Lower lobe of right lung (tissue), 2 donors: Measurements from ENCODE around the gene SCO2. TPM values are rescaled to one million over a fixed set of nuclear protein-coding genes. Genes with fewer than 3 reads are reported as not detected.
"Not testable (repeated sequence)": the region's sequence is repeated elsewhere in the genome, so short reads cannot be mapped to it uniquely, and the experiment has no call there.

Experiments used
- ATAC-seq, 2 donors: fragments of 200-7000 bp; cut with Tn5 transposase; one replicate each; pipeline ENCODE4 v1.9.1; 2020 to 2022; ENCODE audit warnings: mild to moderate bottlenecking in 2 of 2, moderate library complexity in 2 of 2
- DNase-seq: peaks from one replicate; pipeline ENCODE4 v3.0.0-alpha.2; 2020
- H3K27ac ChIP-seq: fragments of 200-600 bp; one replicate; pipeline ENCODE4 v1.8.0; 2022
- H3K27me3 ChIP-seq: fragments of 200-600 bp; one replicate; pipeline ENCODE4 v1.8.0; 2022; ENCODE audit warnings: low read depth
- H3K36me3 ChIP-seq: fragments of 200-600 bp; one replicate; pipeline ENCODE4 v1.8.0; 2022; ENCODE audit warnings: mild to moderate bottlenecking
- H3K4me1 ChIP-seq: fragments of 200-600 bp; one replicate; pipeline ENCODE4 v1.8.0; 2022
- H3K4me3 ChIP-seq: fragments of 200-600 bp; one replicate; pipeline ENCODE4 v1.8.0; 2022; ENCODE audit warnings: mild to moderate bottlenecking
- H3K9me3 ChIP-seq: fragments of 200-600 bp; one replicate; pipeline ENCODE4 v1.8.0; 2022
- CTCF ChIP-seq: fragments of 200-600 bp; IDR thresholded peaks from one replicate; pipeline ENCODE4 v1.8.0; 2022; ENCODE audit warnings: antibody characterized with exemption, mild to moderate bottlenecking
- intact Hi-C: fragments of 100-400 bp; cut with DNase I; formaldehyde crosslinking; loops from one replicate; pipeline ENCODE4 v1.11.0; 2022
- total RNA-seq: library from RNA; stranded (reverse); fragmentation: NEBNext Ultra II Directional; extraction: Animal tissue kit (Norgen Biotek cat#: 25700); gene quantifications from one replicate; pipeline ENCODE4 v1.2.1, GENCODE V29; 2021
- donor health status: DM: no; HTN: yes; CAD: no; lungs with severe emphysema.

SCO2 gene
- total RNA-seq, 1 donor from 2014 or later: 4.9 TPM

DNA sequence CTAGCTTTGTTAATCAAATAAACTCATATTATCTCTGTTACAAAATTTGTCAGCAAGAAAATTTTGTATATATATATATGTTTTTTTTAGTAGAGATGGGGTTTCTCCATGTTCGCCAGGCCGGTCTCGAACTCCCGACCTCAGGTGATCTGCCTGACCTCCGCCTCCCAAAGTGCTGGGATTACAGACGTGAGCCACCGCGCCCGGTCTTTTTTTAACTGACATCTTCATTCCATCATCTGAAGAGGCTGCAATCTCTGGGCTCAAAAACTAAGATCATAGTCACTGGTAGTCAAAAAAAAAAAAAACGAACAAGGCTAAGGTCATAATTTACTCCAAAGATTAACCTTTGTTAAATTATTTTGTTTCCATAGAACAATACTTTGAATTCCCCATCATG lies 15.0 kb upstream of the SCO2 start:
- peaks cover 62% of the 10 kb centered on the region for H3K4me1 ChIP-seq
- no peak for ATAC-seq
- intact Hi-C loops: no loop called here
- no peaks in the 10 kb centered on the region for H3K36me3 ChIP-seq
- DNase-seq: no peak
- no peaks in the 10 kb centered on the region for H3K9me3 ChIP-seq
- no peak for TF ChIP-seq CTCF
- peaks cover 6% of the 10 kb centered on the region for H3K27me3 ChIP-seq
- H3K27ac ChIP-seq: peak overlapping the region; percentile 97
- no peak overlapping the region for H3K4me3 ChIP-seq

DNA sequence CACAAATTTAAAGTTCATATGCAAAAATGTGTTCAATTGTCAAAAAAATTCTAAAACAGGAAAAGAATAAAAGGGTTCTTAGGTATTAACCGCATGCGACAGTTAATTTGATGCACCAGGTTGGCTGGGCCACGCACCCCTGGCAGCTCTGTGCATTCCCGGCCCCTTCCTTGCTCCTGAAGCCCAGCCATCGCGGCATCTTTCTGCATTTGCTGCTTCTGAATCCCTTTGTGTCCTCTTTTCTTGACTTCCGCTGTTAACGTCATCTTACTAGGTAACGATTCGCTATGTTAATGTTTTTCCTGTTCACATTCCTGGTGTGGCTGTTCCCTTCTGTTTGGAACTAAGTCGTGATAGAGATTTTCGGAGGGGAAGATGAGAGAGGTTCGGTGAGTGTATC lies 12.4 kb upstream of the SCO2 start:
- peak; percentile 30 for DNase-seq
- Histone ChIP-seq H3K9me3 (no peaks in the 10 kb centered on the region), H3K27ac (peak overlapping the region; percentile 97), H3K4me1 (peaks cover 55% of the 10 kb centered on the region), H3K27me3 (no peaks in the 10 kb centered on the region), H3K36me3 (no peaks in the 10 kb centered on the region), H3K4me3 (no peak overlapping the region)
- intact Hi-C loops: no loop called here
- no peak for ATAC-seq
- TF ChIP-seq CTCF: no peak

- Histone ChIP-seq H3K27ac (no peak overlapping the region), H3K9me3 (no peaks in the 10 kb centered on the region), H3K4me3 (no peak overlapping the region), H3K27me3 (no peaks in the 10 kb centered on the region), H3K36me3 (no peaks in the 10 kb centered on the region), H3K4me1 (peaks cover 61% of the 10 kb centered on the region)
- TF ChIP-seq CTCF: no peak
- ATAC-seq (no peak), DNase-seq (no peak)
- intact Hi-C loops: no loop called here
Observed at GRCh38 chr22:50536226-50536625, 10.8 kb upstream of the SCO2 start.

DNA sequence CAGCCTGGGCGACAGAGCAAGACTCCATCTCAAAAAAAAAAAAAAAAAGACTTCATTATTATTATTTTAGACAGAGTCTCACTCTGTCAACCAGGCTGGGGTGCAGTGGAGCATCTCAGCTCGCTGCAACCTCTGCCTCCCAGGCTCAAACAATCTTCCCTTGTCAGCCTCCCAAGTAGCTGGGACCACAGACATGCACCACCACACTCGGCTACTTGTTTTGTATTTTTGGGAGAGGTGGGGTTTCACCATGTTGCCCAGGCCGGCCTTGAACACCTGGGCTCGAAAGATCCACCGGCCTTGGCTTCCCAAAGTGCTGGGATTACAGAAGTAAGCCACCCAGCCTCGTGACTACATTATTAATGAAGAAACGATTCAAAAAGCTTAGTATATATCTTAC lies 9.7 kb upstream of the SCO2 start:
- H3K27ac ChIP-seq: peak overlapping the region; percentile 100
- H3K36me3 ChIP-seq: no peaks in the 10 kb centered on the region
- TF ChIP-seq CTCF: no peak
- no peaks in the 10 kb centered on the region for H3K27me3 ChIP-seq
- no peaks in the 10 kb centered on the region for H3K9me3 ChIP-seq
- H3K4me3 ChIP-seq: no peak overlapping the region
- intact Hi-C loops: no loop called here
- DNase-seq (no peak), ATAC-seq (no peak)
- peaks cover 54% of the 10 kb centered on the region for H3K4me1 ChIP-seq

GRCh38 chr22:50533856-50534711 lies 8.7 kb upstream of the SCO2 start:
- intact Hi-C loops, ATAC-seq, H3K4me3 ChIP-seq, H3K36me3 ChIP-seq, H3K27me3 ChIP-seq, H3K9me3 ChIP-seq: not testable (repeated sequence)
- Histone ChIP-seq H3K27ac (peak overlapping the region; percentile 100), H3K4me1 (peaks cover 50% of the 10 kb centered on the region)
- peak; percentile 86 for DNase-seq
